Heart right ventricle (tissue), 16 donors: ENCODE data around the gene CARF. TPM values are rescaled to one million over a fixed set of nuclear protein-coding genes. Genes with fewer than 3 reads are reported as not detected.

ENCODE experiments used
- ATAC-seq, 8 donors: fragments of 200-7000 bp; cut with Tn5 transposase; one replicate each; pipeline ENCODE4 v1.9.1; 2020; ENCODE audit warnings: mild to moderate bottlenecking in 8 of 8, moderate library complexity in 8 of 8, moderate number of reproducible peaks in 1 of 8
- DNase-seq, 2 donors: peaks; one replicate each; pipeline ENCODE4 v3.0.0-alpha.2; 2020
- H3K27ac ChIP-seq, 10 donors: fragments of 200-600 bp; sonication (generic) in 2 of 10; one replicate each; pipeline versions ENCODE4 v1.5.0 to v1.8.0; 2020 to 2022; ENCODE audit warnings: mild to moderate bottlenecking in 3 of 10
- H3K27me3 ChIP-seq, 7 donors: fragments of 200-600 bp; one replicate each; pipeline ENCODE4 v1.8.0; 2021 to 2022; ENCODE audit warnings: mild to moderate bottlenecking in 2 of 7
- H3K36me3 ChIP-seq, 9 donors: fragments of 200-600 bp; sonication (generic) in 1 of 9; one replicate each; pipeline versions ENCODE4 v1.5.0 to v1.8.0; 2020 to 2022; ENCODE audit warnings: mild to moderate bottlenecking in 2 of 9
- H3K4me1 ChIP-seq, 9 donors: fragments of 200-600 bp; sonication (generic) in 1 of 9; one replicate each; pipeline versions ENCODE4 v1.5.0 to v1.8.0; 2020 to 2022; ENCODE audit warnings: mild to moderate bottlenecking in 4 of 9
- H3K4me3 ChIP-seq, 10 donors: fragments of 200-600 bp; sonication (generic) in 2 of 10; one replicate each; pipeline versions ENCODE4 v1.5.0 to v1.8.0; 2020 to 2022; ENCODE audit warnings: mild to moderate bottlenecking in 7 of 10, moderate library complexity in 2 of 10
- H3K9me3 ChIP-seq, 11 donors: fragments of 200-600 bp in 10 of 11; sonication (generic) in 2 of 11; one replicate each; pipeline versions ENCODE4 v1.5.0 to v1.8.0; 2013 to 2022; ENCODE audit warnings: mild to moderate bottlenecking in 2 of 11, control low read depth in 1 of 11, moderate library complexity in 1 of 11
- WGBS, 2 donors: extraction: QIAGEN DNeasy Blood & Tissue Kit; methylation state at CpG; one replicate each; pipeline ENCODE4 v1.1.7; 2013; ENCODE audit warnings: inconsistent platforms in 1 of 2; 5-methylcytosine and 5-hydroxymethylcytosine counted together
- intact Hi-C, 10 donors: fragments of 100-400 bp; cut with DNase I; formaldehyde crosslinking; loops; one replicate each; pipeline versions ENCODE4 v1.11.1 to v1.14.2; 2022
- polyA plus RNA-seq, 2 donors: library from polyadenylated mRNA; stranded (reverse); fragments of 200-250 nt; gene quantifications; one replicate each; pipeline ENCODE4 v1.2.3, GENCODE V29; 2013
- total RNA-seq, 10 donors: library from RNA; stranded (reverse); fragmentation: NEBNext Ultra II Directional in 3 of 10; extraction: Animal tissue kit (Norgen Biotek cat#: 25700) in 3 of 10; gene quantifications; one replicate each; pipeline versions ENCODE4 v1.2.1 to v1.2.4, GENCODE V29; 2021 to 2023
- TF ChIP-seq, protein P1 (sequence below), 9 donors: fragments of 200-600 bp; sonication (generic) in 2 of 9; IDR thresholded peaks; one replicate each; pipeline versions ENCODE4 v1.5.0 to v1.8.0; 2021 to 2022; ENCODE audit warnings: antibody characterized with exemption in 9 of 9, mild to moderate bottlenecking in 5 of 9, moderate library complexity in 1 of 9
- donor health status: Arrhythmogenic right ventricular cardiomyopathy.
- donor health status: ischemic (EF 13 %, LVEDD 7.1; RV severe dilation, severe dysfunction).
- donor health status: healthy with polysubstance abuse.
- donor health status: DM: no; HTN: yes; CAD: no.
- donor health status: DM: no; HTN: no; CAD: no.
- donor health status: ischemic (EF 25% LVEDD 6.9; RV normal size, moderate dysfunction).
- donor health status: ischemic (EF 25% LVEDD 5.7; RV mildly dilated, moderate dysfunction).
- donor health status: healthy.
- donor health status: DM: yes; HTN: yes; CAD: no.
- donor health status: Ischemic cardiomyopathy.
- donor health status: ischemic (EF 35%, LVEDD 5.7; RV mildly dilated, moderate dysfunction).
- donor health status: nonischemic (EF 11% LVEDD 7.7; RV severe dilation, severe dysfunction).
- donor health status: DM: yes; HTN: yes; CAD: no.
- donor health status: PGD.
- donor health status: ischemic (EF 29% LVEDD 5.4; RV normal size, mild dysfunction).
- donor health status: nonischemic (EF 23%, LVEDD 6.1; RV moderate dilation, normal function).

Gene CARF
- total and polyA plus RNA-seq, 12 donors, result 0.75 to 10.2 (median 7.5) TPM

DNA sequence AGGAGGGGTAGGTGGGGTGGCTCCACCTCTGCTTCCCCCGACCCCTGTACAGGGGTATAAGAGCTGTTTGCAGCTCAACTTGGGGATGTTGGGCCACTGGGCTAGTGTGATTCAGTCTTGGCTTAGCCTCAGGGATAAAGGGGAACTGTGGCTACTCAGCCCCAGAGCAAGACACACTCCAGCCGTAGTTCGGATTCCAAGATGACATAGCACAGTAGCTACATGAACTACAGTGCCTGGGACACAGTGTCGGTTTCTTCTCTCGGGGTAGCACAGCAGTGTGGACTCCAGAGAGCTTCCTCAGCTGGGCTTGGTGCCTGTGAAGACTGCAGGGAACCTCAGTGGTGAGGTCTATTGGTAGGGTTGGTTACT lies 21.1 kb downstream of the CARF start:
- TF ChIP-seq, protein P1, sequence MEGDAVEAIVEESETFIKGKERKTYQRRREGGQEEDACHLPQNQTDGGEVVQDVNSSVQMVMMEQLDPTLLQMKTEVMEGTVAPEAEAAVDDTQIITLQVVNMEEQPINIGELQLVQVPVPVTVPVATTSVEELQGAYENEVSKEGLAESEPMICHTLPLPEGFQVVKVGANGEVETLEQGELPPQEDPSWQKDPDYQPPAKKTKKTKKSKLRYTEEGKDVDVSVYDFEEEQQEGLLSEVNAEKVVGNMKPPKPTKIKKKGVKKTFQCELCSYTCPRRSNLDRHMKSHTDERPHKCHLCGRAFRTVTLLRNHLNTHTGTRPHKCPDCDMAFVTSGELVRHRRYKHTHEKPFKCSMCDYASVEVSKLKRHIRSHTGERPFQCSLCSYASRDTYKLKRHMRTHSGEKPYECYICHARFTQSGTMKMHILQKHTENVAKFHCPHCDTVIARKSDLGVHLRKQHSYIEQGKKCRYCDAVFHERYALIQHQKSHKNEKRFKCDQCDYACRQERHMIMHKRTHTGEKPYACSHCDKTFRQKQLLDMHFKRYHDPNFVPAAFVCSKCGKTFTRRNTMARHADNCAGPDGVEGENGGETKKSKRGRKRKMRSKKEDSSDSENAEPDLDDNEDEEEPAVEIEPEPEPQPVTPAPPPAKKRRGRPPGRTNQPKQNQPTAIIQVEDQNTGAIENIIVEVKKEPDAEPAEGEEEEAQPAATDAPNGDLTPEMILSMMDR (IDR thresholded peaks at IDR 0.05), result no peak
- Histone ChIP-seq H3K9me3 (no peaks in the 10 kb centered on the region), H3K36me3 (peaks cover 0 to 56% (median 0%) of the 10 kb centered on the region in 9 donors), H3K27me3 (no peaks in the 10 kb centered on the region), H3K4me3 (no peak overlapping the region), H3K27ac (no peak overlapping the region), H3K4me1 (no peaks in the 10 kb centered on the region)
- ATAC-seq, result peak in 1 of 8 donors; percentile 27
- WGBS, 2 donors, result 90 to 91% methylated on average over 5 of the region's 5 CpGs
- intact Hi-C loops, result no loop called here
- no peak for DNase-seq

DNA sequence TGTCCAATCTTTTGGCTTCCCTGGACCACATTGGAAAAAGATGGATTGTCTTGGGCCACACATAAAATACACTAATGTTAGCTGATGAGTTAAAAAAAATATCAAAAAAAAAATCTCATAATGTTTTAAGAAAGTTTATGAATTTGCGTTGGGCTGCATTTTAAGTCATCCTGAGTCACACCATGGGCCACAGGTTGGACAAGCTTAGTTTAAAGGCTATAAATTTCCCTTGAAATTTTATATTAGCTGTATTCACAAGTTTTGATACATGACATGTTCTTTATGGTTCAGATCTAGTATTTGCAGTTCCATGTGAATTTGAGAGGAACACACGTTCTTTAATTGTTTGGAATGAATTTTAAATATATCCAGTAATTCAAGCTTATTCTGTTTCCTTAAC lies 21.9 kb downstream of the CARF start:
- H3K27me3 ChIP-seq, result no peaks in the 10 kb centered on the region
- WGBS, 2 donors, result 92 to 95% methylated on average over 2 of the region's 2 CpGs
- H3K4me3 ChIP-seq, result no peak overlapping the region
- no peak for ATAC-seq
- no peak overlapping the region for H3K27ac ChIP-seq
- H3K4me1 ChIP-seq, result no peaks in the 10 kb centered on the region
- peaks cover 0 to 4% (median 0%) of the 10 kb centered on the region in 11 donors for H3K9me3 ChIP-seq
- peaks cover 0 to 59% (median 2%) of the 10 kb centered on the region in 9 donors for H3K36me3 ChIP-seq
- TF ChIP-seq, protein P1 (IDR thresholded peaks at IDR 0.05), result no peak
- intact Hi-C loops, result no loop called here
- DNase-seq, result no peak

DNA sequence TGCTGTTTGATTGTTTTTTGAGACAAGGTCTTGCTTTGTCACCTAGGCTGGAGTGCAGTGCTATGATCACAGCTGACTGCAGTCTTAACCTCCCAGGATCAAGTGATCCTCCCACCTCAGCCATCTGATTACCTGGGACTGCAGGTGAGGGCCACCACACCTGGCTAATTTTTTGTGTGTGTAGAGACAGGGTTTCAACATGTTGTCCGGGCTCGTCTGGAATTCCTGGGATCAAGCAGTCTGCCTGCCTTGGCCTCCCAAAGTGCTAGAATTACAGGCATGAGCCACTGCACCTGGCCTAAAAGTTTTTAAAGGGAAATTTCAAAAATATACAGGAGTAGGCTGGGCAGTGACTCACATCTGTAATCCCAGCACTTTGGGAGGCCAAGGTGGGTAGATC lies 22.4 kb downstream of the CARF start:
- no peak overlapping the region for H3K4me3 ChIP-seq
- intact Hi-C loops, result no loop called here
- ATAC-seq (no peak), DNase-seq (no peak)
- peaks cover 0 to 9% (median 0%) of the 10 kb centered on the region in 11 donors for H3K9me3 ChIP-seq
- no peaks in the 10 kb centered on the region for H3K4me1 ChIP-seq
- 98 to 100% methylated on average over 2 of the region's 2 CpGs for WGBS, 2 donors
- peaks cover 0 to 58% (median 7%) of the 10 kb centered on the region in 9 donors for H3K36me3 ChIP-seq
- TF ChIP-seq, protein P1 (IDR thresholded peaks at IDR 0.05), result no peak
- no peak overlapping the region for H3K27ac ChIP-seq
- H3K27me3 ChIP-seq, result no peaks in the 10 kb centered on the region

DNA sequence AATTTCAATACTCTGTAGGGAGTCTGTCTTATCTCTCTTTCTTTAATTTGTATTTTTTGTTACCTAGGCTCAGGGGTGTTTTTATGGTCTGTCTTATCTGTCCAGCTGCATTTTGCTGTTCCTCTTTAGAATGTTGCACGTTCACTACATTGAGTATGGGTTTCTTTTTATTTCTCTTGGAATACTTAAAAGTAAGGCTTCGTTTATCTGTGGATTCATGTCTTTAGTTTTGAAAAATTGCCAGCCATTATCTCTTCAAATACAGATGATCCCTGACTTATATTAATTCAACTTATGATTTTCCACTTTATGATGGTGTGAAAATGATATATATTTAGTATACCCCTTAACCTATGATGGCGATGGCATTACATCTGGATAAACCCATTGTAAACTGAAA lies 26.9 kb downstream of the CARF start:
- Histone ChIP-seq H3K4me1 (no peaks in the 10 kb centered on the region), H3K27ac (no peak overlapping the region), H3K36me3 (peaks cover 0 to 83% (median 17%) of the 10 kb centered on the region in 9 donors), H3K9me3 (peaks cover 0 to 9% (median 0%) of the 10 kb centered on the region in 11 donors), H3K27me3 (no peaks in the 10 kb centered on the region), H3K4me3 (no peak overlapping the region)
- no peak for DNase-seq
- no peak for ATAC-seq
- TF ChIP-seq, protein P1 (IDR thresholded peaks at IDR 0.05), result no peak
- intact Hi-C loops, result no loop called here
- WGBS, 2 donors, result 94 to 96% methylated on average over 3 of the region's 3 CpGs
